Measurements from ENCODE around the gene GNPNAT1.

GRCh38 chr14:52834440-52834842 lies 43.0 kb upstream of the GNPNAT1 start:
- no peak for TF ChIP-seq RFX5 (IDR thresholded peaks at IDR 0.05)
- no peak for TF ChIP-seq HDAC2 (IDR thresholded peaks at IDR 0.05)
- no peak for TF ChIP-seq JUNB (IDR thresholded peaks at IDR 0.05)
- no peak for TF ChIP-seq MAZ (IDR thresholded peaks at IDR 0.05; ENCODE audit: borderline replicate concordance, low read depth, low read length)
- TF ChIP-seq POLR2AphosphoS2 (conservative IDR thresholded peaks at IDR 0.05; ENCODE audit: low read length), result no peak
- TF ChIP-seq NFE2L2 (conservative IDR thresholded peaks at IDR 0.05; ENCODE audit: low read length), result 0 out of 2 replicates have a peak, but pooled peaks have one; percentile 9
- TF ChIP-seq, protein P1, sequence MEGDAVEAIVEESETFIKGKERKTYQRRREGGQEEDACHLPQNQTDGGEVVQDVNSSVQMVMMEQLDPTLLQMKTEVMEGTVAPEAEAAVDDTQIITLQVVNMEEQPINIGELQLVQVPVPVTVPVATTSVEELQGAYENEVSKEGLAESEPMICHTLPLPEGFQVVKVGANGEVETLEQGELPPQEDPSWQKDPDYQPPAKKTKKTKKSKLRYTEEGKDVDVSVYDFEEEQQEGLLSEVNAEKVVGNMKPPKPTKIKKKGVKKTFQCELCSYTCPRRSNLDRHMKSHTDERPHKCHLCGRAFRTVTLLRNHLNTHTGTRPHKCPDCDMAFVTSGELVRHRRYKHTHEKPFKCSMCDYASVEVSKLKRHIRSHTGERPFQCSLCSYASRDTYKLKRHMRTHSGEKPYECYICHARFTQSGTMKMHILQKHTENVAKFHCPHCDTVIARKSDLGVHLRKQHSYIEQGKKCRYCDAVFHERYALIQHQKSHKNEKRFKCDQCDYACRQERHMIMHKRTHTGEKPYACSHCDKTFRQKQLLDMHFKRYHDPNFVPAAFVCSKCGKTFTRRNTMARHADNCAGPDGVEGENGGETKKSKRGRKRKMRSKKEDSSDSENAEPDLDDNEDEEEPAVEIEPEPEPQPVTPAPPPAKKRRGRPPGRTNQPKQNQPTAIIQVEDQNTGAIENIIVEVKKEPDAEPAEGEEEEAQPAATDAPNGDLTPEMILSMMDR (IDR thresholded peaks at IDR 0.05), result no peak
- no peak for TF ChIP-seq ELK1 (IDR thresholded peaks at IDR 0.05; ENCODE audit: low read depth, low read length)
- TF ChIP-seq POLR2A (IDR thresholded peaks at IDR 0.05; ENCODE audit: low read length), result no peak
- TF ChIP-seq, protein P2, sequence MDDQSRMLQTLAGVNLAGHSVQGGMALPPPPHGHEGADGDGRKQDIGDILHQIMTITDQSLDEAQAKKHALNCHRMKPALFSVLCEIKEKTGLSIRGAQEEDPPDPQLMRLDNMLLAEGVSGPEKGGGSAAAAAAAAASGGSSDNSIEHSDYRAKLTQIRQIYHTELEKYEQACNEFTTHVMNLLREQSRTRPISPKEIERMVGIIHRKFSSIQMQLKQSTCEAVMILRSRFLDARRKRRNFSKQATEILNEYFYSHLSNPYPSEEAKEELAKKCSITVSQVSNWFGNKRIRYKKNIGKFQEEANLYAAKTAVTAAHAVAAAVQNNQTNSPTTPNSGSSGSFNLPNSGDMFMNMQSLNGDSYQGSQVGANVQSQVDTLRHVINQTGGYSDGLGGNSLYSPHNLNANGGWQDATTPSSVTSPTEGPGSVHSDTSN (IDR thresholded peaks at IDR 0.05), result no peak
- no peak for TF ChIP-seq SREBF2 (IDR thresholded peaks at IDR 0.05)

All from A549 (cell line).